Naive thymus-derived CD4-positive, alpha-beta T cell (primary cell): ENCODE data around the gene PEX5L. TPM values are rescaled to one million over a fixed set of nuclear protein-coding genes. Genes with fewer than 3 reads are reported as not detected.
A peak's percentile ranks its signal among the peaks of the same experiment; 100 is the strongest.

Experiments used
- ATAC-seq: fragments of 150-1000 bp; cut with Tn5 transposase; 2 replicates; pipeline ENCODE4 v1.10.0; 2021; ENCODE audit warnings: mild to moderate bottlenecking, moderate library complexity
- CTCF ChIA-PET: fragments of 350-600 bp; sonication (Branson Sonifier 250); formaldehyde crosslinking; loops from one replicate; lab custom pipeline; 2021; ENCODE audit warnings: antibody characterized with exemption; lab: Charles Lee
- POLR2A ChIA-PET: fragments of 350-600 bp; sonication (Branson Sonifier 250); formaldehyde crosslinking; loops from one replicate; lab custom pipeline; 2021; ENCODE audit warnings: antibody characterized with exemption, inconsistent platforms; lab: Charles Lee
- DNase-seq, 9 donors: peaks; one replicate each; pipeline versions ENCODE4 v3.0.0 to v3.0.0-alpha.2; 2020 to 2022; ENCODE audit warnings: mixed read lengths in 1 of 9
- H3K27ac ChIP-seq: one replicate; pipeline ENCODE4 v1.7.0; 2013; ENCODE audit warnings: mild to moderate bottlenecking, low read depth, low read length, moderate library complexity
- H3K27me3 ChIP-seq, 2 donors: one replicate each; pipeline ENCODE4 v1.7.0; 2013; ENCODE audit warnings: low read length in 2 of 2, mild to moderate bottlenecking in 2 of 2, moderate library complexity in 2 of 2; ENCODE audit not compliant: control insufficient read depth in 2 of 2, insufficient read depth in 2 of 2
- H3K36me3 ChIP-seq, 3 experiments: 1 replicate in 2 of 3; 2 replicates in 1 of 3; pipeline ENCODE4 v1.7.0; 2013; ENCODE audit warnings: low read length in 3 of 3, mild to moderate bottlenecking in 3 of 3, moderate library complexity in 1 of 3; ENCODE audit not compliant: insufficient read depth in 3 of 3, control insufficient read depth in 2 of 3
- H3K4me1 ChIP-seq, 2 donors: one replicate each; pipeline ENCODE4 v1.7.0; 2013; ENCODE audit warnings: low read length in 2 of 2, mild to moderate bottlenecking in 2 of 2, moderate library complexity in 1 of 2; ENCODE audit not compliant: control insufficient read depth in 2 of 2, insufficient read depth in 2 of 2
- H3K4me3 ChIP-seq: 2 replicates; pipeline ENCODE4 v1.7.0; 2013; ENCODE audit warnings: mild to moderate bottlenecking, low read length
- H3K9me3 ChIP-seq, 3 experiments: 1 replicate in 2 of 3; 2 replicates in 1 of 3; pipeline ENCODE4 v1.7.0; 2013; ENCODE audit warnings: low read length in 3 of 3; ENCODE audit not compliant: control insufficient read depth in 2 of 3
- H3K27ac Mint-ChIP-seq, 9 donors: one replicate each; pipeline ENCODE4 v1.8.0; 2020 to 2022; ENCODE audit warnings: mixed read lengths in 9 of 9, mild to moderate bottlenecking in 8 of 9, moderate library complexity in 5 of 9, inconsistent platforms in 2 of 9
- H3K27me3 Mint-ChIP-seq, 5 donors: one replicate each; pipeline ENCODE4 v1.8.0; 2021 to 2022; ENCODE audit warnings: mixed read lengths in 5 of 5, mild to moderate bottlenecking in 1 of 5
- H3K36me3 Mint-ChIP-seq, 5 donors: one replicate each; pipeline ENCODE4 v1.8.0; 2020 to 2022; ENCODE audit warnings: mixed read lengths in 5 of 5, mild to moderate bottlenecking in 3 of 5, inconsistent platforms in 1 of 5
- H3K4me1 Mint-ChIP-seq, 7 donors: one replicate each; pipeline ENCODE4 v1.8.0; 2020 to 2022; ENCODE audit warnings: mixed read lengths in 7 of 7, mild to moderate bottlenecking in 3 of 7, inconsistent platforms in 1 of 7
- H3K4me3 Mint-ChIP-seq, 10 donors: one replicate each; pipeline ENCODE4 v1.8.0; 2020 to 2022; ENCODE audit warnings: mild to moderate bottlenecking in 10 of 10, mixed read lengths in 10 of 10, moderate library complexity in 6 of 10, inconsistent platforms in 2 of 10
- H3K9me3 Mint-ChIP-seq, 11 donors: one replicate each; pipeline ENCODE4 v1.8.0; 2020 to 2022; ENCODE audit warnings: mixed read lengths in 11 of 11, mild to moderate bottlenecking in 4 of 11, inconsistent platforms in 1 of 11, moderate library complexity in 1 of 11
- intact Hi-C, 2 donors: fragments of 100-400 bp; cut with micrococcal nuclease; formaldehyde crosslinking; loops; one replicate each; pipeline ENCODE4 v1.15.1; 2023
- polyA plus RNA-seq, 2 donors: library from polyadenylated mRNA; unstranded; fragments of 300-500 nt; fragmentation: Illumina TruSeq; gene quantifications; one replicate each; pipeline ENCODE4 v1.2.3, GENCODE V29; 2021
- total RNA-seq, 6 experiments: library from RNA in 5 of 6; stranded (reverse) in 5 of 6; gene quantifications; 1 replicate in 5 of 6; 2 replicates in 1 of 6; pipeline ENCODE4 v1.2.3 and lab custom pipeline; 2021 to 2026

PEX5L gene
- total and polyA plus RNA-seq, 7 experiments from 2014 or later: 0.08 to 0.46 TPM; not detected in 5

DNA sequence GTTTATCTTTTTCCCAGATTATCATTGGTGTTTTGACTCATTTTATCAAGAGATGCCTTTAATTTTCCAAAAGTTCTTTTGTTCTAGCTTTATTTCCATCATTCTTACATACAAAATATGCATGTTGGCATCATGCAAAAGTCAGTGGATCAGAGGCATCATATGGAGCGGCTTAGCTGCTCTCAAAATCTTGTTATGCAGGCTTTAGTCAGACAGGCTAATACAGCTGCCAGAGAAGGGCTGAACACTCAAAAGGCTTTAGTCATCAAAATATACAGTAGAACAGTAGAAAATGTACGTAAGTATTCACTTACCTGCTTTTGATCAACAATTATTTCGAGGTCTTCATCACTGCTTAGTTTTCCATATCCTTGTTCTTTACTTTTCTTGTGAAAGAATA is 65.5 kb downstream of the PEX5L start:
- Mint-ChIP-seq H3K4me3 (no peak overlapping the region), H3K4me1 (peaks cover 0 to 11% (median 0%) of the 10 kb centered on the region in 7 donors), H3K9me3 (peaks cover 0 to 5% (median 0%) of the 10 kb centered on the region in 11 donors), H3K36me3 (no peaks in the 10 kb centered on the region), H3K27ac (no peak overlapping the region), H3K27me3 (peaks cover 2 to 20% (median 13%) of the 10 kb centered on the region in 5 donors)
- no peak overlapping the region for H3K27ac ChIP-seq
- ChIA-PET POLR2A (no interaction called here), CTCF (no interaction called here)
- H3K36me3 ChIP-seq: no peaks in the 10 kb centered on the region
- no peaks in the 10 kb centered on the region for H3K4me1 ChIP-seq
- no peaks in the 10 kb centered on the region for H3K27me3 ChIP-seq
- no peak for ATAC-seq
- H3K9me3 ChIP-seq: no peaks in the 10 kb centered on the region
- DNase-seq: no peak
- intact Hi-C loops: no loop called here
- H3K4me3 ChIP-seq: no peak overlapping the region

DNA sequence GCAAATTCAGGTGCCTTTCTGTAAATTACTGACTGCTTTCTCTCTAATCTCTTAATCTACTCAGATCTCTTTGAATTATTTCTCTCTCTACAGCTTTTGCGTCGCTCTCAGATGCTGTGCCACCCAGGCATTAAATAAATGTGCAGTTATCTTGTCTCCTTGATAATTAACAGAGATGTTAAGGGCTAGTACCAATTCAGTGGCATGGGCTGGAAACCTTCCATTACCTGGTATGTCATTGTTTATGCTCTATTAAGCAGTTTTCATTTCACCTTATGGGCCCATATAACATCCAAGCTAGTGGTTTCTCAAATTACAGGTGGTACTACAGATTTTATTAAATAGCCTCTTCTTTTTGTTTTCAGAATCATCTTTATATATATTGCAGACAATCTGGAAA is 66.0 kb downstream of the PEX5L start:
- no peak for ATAC-seq
- ChIA-PET POLR2A (no interaction called here), CTCF (no interaction called here)
- peaks cover 0 to 11% (median 0%) of the 10 kb centered on the region in 7 donors for H3K4me1 Mint-ChIP-seq
- peaks cover 2 to 17% (median 13%) of the 10 kb centered on the region in 5 donors for H3K27me3 Mint-ChIP-seq
- Histone ChIP-seq H3K4me1 (no peaks in the 10 kb centered on the region), H3K27me3 (no peaks in the 10 kb centered on the region), H3K27ac (no peak overlapping the region), H3K36me3 (no peaks in the 10 kb centered on the region), H3K4me3 (no peak overlapping the region), H3K9me3 (no peaks in the 10 kb centered on the region)
- H3K4me3 Mint-ChIP-seq: no peak overlapping the region
- peaks cover 0 to 3% (median 0%) of the 10 kb centered on the region in 11 donors for H3K9me3 Mint-ChIP-seq
- no peak for DNase-seq
- intact Hi-C loops: no loop called here
- no peak overlapping the region for H3K27ac Mint-ChIP-seq
- H3K36me3 Mint-ChIP-seq: no peaks in the 10 kb centered on the region

DNA sequence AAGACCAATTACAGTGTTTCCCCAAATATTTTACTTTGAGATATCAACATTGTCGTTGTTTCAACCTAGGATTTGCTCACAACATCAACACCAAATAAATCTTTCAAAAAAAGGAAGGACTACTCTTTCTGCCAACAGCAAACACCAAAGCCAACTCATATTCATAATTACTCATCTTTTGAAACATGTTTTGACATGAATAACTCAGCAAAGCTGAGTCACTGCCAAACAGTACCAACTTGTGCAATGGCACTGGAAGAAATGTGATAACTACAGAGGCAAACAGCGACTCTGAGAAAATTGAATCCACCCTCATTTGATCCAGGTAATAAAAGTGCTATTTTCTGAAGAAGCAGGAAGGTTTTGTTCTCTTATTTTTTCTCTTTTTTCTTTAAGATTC is 67.2 kb downstream of the PEX5L start:
- CTCF ChIA-PET: no interaction called here
- H3K36me3 ChIP-seq: no peaks in the 10 kb centered on the region

DNA sequence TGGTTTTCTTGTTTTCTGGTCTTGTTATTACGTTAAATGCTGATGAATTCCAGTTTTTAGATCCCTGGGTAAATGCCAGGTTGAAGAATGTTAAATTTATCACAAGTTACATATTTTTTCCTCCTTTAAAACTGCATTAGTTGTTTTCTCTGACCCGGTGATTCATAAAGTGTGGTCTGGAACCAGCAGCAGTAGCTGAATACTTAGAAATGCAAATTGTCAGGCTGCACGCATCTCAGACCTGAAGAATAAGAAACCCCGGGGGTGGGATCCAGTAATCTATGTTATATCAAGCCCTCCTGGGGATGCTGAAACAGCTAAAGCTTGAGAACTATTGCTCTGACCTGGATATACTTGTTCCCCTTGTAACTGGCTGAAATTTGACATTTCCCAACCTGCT is 69.1 kb downstream of the PEX5L start:
- no peaks in the 10 kb centered on the region for H3K9me3 ChIP-seq
- no peak overlapping the region for H3K27ac ChIP-seq
- H3K36me3 ChIP-seq: no peaks in the 10 kb centered on the region
- ChIA-PET CTCF (no interaction called here), POLR2A (no interaction called here)
- no peak for ATAC-seq
- H3K4me3 ChIP-seq: no peak overlapping the region
- Mint-ChIP-seq H3K4me1 (no peaks in the 10 kb centered on the region), H3K36me3 (no peaks in the 10 kb centered on the region), H3K4me3 (no peak overlapping the region), H3K27me3 (peaks cover 0 to 27% (median 6%) of the 10 kb centered on the region in 5 donors), H3K27ac (no peak overlapping the region), H3K9me3 (peaks cover 0 to 1% (median 0%) of the 10 kb centered on the region in 11 donors)
- H3K27me3 ChIP-seq: no peaks in the 10 kb centered on the region
- H3K4me1 ChIP-seq: no peaks in the 10 kb centered on the region
- no peak for DNase-seq
- intact Hi-C loops: no loop called here

More for the DNA sequence above, 67.2 kb downstream of the PEX5L start:
- peak overlapping the region in 1 of 9 donors; percentile 34 for H3K27ac Mint-ChIP-seq
- no peak for DNase-seq
- H3K9me3 Mint-ChIP-seq: peaks cover 0 to 3% (median 0%) of the 10 kb centered on the region in 11 donors
- H3K4me3 Mint-ChIP-seq: no peak overlapping the region
- H3K36me3 Mint-ChIP-seq: no peaks in the 10 kb centered on the region
- peaks cover 0 to 10% (median 0%) of the 10 kb centered on the region in 7 donors for H3K4me1 Mint-ChIP-seq
- H3K27me3 ChIP-seq: no peaks in the 10 kb centered on the region
- intact Hi-C loops: no loop called here
- no peak overlapping the region for H3K4me3 ChIP-seq
- peaks cover 0 to 23% (median 9%) of the 10 kb centered on the region in 5 donors for H3K27me3 Mint-ChIP-seq
- H3K9me3 ChIP-seq: no peaks in the 10 kb centered on the region
- H3K4me1 ChIP-seq: no peaks in the 10 kb centered on the region
- no peak for ATAC-seq
- no peak overlapping the region for H3K27ac ChIP-seq
- POLR2A ChIA-PET: no interaction called here

DNA sequence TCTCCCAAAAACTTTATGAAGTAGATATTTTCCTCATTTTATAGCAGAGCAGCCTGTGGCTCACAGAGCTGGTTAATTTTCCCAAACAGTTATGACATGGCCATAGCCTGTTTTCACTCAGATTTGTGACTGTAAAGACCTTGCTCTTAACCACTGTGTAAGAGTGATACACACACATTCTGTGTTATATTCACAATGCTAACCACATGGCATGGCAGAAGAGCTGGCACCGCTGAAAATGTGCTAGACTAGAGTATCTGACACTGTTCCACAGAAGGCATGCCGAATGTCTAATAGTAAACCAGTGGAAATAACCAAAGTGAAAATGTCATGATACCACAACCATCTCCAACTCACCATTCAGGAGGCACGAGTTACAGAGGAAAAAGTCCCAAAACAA is 71.8 kb downstream of the PEX5L start:
- Mint-ChIP-seq H3K4me3 (no peak overlapping the region), H3K36me3 (no peaks in the 10 kb centered on the region), H3K27ac (no peak overlapping the region), H3K4me1 (peaks cover 0 to 5% (median 0%) of the 10 kb centered on the region in 7 donors), H3K9me3 (peaks cover 0 to 3% (median 0%) of the 10 kb centered on the region in 11 donors), H3K27me3 (peaks cover 10 to 38% (median 20%) of the 10 kb centered on the region in 5 donors)
- intact Hi-C loops: no loop called here
- Histone ChIP-seq H3K4me3 (no peak overlapping the region), H3K27me3 (no peaks in the 10 kb centered on the region), H3K36me3 (no peaks in the 10 kb centered on the region), H3K4me1 (no peaks in the 10 kb centered on the region), H3K27ac (no peak overlapping the region), H3K9me3 (no peaks in the 10 kb centered on the region)
- POLR2A ChIA-PET: no interaction called here
- ATAC-seq (no peak), DNase-seq (no peak)
- CTCF ChIA-PET: no interaction called here

DNA sequence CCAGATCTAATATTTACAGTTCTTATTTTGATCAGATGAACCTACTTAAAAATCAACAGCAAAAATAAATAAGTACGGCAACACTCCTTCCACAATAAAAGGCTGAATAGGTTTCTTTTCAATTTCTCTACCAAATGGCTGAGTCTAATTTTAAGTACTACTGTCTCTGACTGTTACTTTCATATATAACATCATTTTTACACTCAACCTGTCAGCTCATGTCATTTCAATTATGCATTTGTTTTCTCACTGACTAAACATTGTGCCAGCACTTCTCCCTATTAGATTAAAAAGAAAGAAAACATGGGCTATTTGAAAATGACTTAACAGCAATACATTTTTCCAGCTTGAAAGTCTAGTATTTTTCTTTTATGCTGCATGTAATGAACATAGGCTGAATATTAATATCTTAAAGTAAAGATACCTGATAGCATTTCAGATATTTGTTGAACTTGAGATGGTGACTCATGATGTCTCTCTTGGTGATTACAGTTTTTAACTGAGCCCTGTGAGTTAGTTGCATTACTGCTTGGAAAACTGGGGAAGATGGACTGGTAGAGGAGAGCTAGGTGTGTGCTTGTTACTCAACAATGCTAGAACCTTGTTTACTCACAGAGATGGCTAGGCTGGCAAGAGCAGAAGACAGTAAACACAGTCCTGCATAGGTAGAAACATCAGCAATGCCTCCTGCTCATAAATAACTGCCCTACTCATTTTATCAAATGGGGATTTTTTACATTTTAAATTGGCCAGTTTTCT is 73.9 kb downstream of the PEX5L start:
- H3K27ac ChIP-seq: no peak overlapping the region
- ChIA-PET POLR2A (no interaction called here), CTCF (no interaction called here)
- DNase-seq (no peak), ATAC-seq (no peak)
- no peaks in the 10 kb centered on the region for H3K27me3 ChIP-seq
- no peaks in the 10 kb centered on the region for H3K36me3 Mint-ChIP-seq
- peaks cover 19 to 50% (median 24%) of the 10 kb centered on the region in 5 donors for H3K27me3 Mint-ChIP-seq
- no peaks in the 10 kb centered on the region for H3K36me3 ChIP-seq
- no peaks in the 10 kb centered on the region for H3K4me1 ChIP-seq
- no peak overlapping the region for H3K4me3 ChIP-seq
- H3K4me3 Mint-ChIP-seq: no peak overlapping the region
- H3K4me1 Mint-ChIP-seq: peaks cover 0 to 6% (median 0%) of the 10 kb centered on the region in 7 donors
- peak overlapping the region in 1 of 9 donors; percentile 5 for H3K27ac Mint-ChIP-seq
- H3K9me3 ChIP-seq: no peaks in the 10 kb centered on the region
- H3K9me3 Mint-ChIP-seq: peaks cover 0 to 4% (median 0%) of the 10 kb centered on the region in 11 donors
- intact Hi-C loops: no loop called here

DNA sequence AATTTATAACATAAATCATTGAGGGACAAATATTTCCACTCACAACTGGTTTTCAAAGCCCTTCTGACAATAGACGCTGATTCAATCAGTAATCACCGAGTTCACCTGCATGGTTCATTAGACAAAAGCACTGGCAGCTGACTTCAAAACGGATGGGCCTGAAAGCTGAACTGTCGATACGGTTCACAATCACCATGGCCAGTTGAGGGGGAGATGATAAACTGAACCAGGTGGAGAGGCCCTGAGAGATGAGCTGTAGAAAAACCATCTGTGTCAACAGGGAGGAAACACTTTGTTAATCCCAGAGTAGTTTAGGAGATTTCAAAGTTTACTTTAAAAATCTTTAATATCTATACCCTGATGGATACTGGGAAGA is 75.0 kb downstream of the PEX5L start:
- H3K36me3 Mint-ChIP-seq: no peaks in the 10 kb centered on the region
- CTCF ChIA-PET: no interaction called here

More for the DNA sequence above, 75.0 kb downstream of the PEX5L start:
- peaks cover 0 to 4% (median 0%) of the 10 kb centered on the region in 11 donors for H3K9me3 Mint-ChIP-seq
- POLR2A ChIA-PET: no interaction called here
- no peaks in the 10 kb centered on the region for H3K27me3 ChIP-seq
- no peak overlapping the region for H3K4me3 ChIP-seq
- ATAC-seq: no peak
- H3K4me3 Mint-ChIP-seq: no peak overlapping the region
- intact Hi-C loops: no loop called here
- no peak overlapping the region for H3K27ac Mint-ChIP-seq
- peaks cover 25 to 54% (median 29%) of the 10 kb centered on the region in 5 donors for H3K27me3 Mint-ChIP-seq
- peaks cover 0 to 15% (median 2%) of the 10 kb centered on the region in 7 donors for H3K4me1 Mint-ChIP-seq
- H3K9me3 ChIP-seq: no peaks in the 10 kb centered on the region
- DNase-seq: no peak
- no peak overlapping the region for H3K27ac ChIP-seq
- no peaks in the 10 kb centered on the region for H3K36me3 ChIP-seq
- no peaks in the 10 kb centered on the region for H3K4me1 ChIP-seq
